K562 (cell line): ENCODE measurements around the gene OR4D9. TPM values are rescaled to one million over a fixed set of nuclear protein-coding genes. Genes with fewer than 3 reads are reported as not detected.
"Not testable (repeated sequence)": the region's sequence is repeated elsewhere in the genome, so short reads cannot be mapped to it uniquely, and the experiment has no call there.

Experiments used
- BRD4 ChIP-seq: fragments of 200-600 bp; sonication (generic); IDR thresholded peaks from 2 replicates; pipeline ENCODE4 v1.6.1; 2017; ENCODE audit warnings: inconsistent platforms
- CSDE1 ChIP-seq, 2 experiments: fragments of 450-650 bp; IDR thresholded peaks; 2 replicates each; pipeline ENCODE4 v1.6.1; 2016; ENCODE audit warnings: mild to moderate bottlenecking in 1 of 2
- DNMT1 ChIP-seq: fragments of 450-650 bp; IDR thresholded peaks from 2 replicates; pipeline ENCODE4 v1.6.1; 2016; ENCODE audit warnings: antibody characterized with exemption, mild to moderate bottlenecking
- ELF1 ChIP-seq: fragments of 200-800 bp; sonication (Bioruptor generic); IDR thresholded peaks from 2 replicates; pipeline ENCODE4 v1.6.1; 2016; ENCODE audit warnings: missing genetic modification characterization, missing compliant biosample characterization
- ERF ChIP-seq: fragments of 450-650 bp; formaldehyde crosslinking; IDR thresholded peaks from 2 replicates; pipeline ENCODE4 v1.4.0; 2020; ENCODE audit warnings: mild to moderate bottlenecking, mixed read lengths
- ETV1 ChIP-seq: fragments of 450-650 bp; conservative IDR thresholded peaks from 2 replicates; pipeline ENCODE4 v1.6.1; 2016; ENCODE audit warnings: missing genetic modification characterization, control low read depth, low read depth, missing compliant biosample characterization
- NCOA1 ChIP-seq: fragments of 450-650 bp; IDR thresholded peaks from 2 replicates; pipeline ENCODE4 v1.6.1; 2016; ENCODE audit warnings: low read depth
- NCOA4 ChIP-seq: fragments of 450-650 bp; IDR thresholded peaks from 2 replicates; pipeline ENCODE4 v1.6.1; 2018; ENCODE audit warnings: mild to moderate bottlenecking; ENCODE audit not compliant: partially characterized antibody
- NCOR1 ChIP-seq: fragments of 450-650 bp; IDR thresholded peaks from 2 replicates; pipeline ENCODE4 v1.6.1; 2016; ENCODE audit warnings: mild to moderate bottlenecking, moderate library complexity
- NR2C2 ChIP-seq, 2 experiments: fragments of 200-800 bp in 1 of 2; sonication (Bioruptor generic) in 1 of 2; sonication (generic) in 1 of 2; formaldehyde crosslinking in 1 of 2; IDR thresholded peaks; 2 replicates each; pipeline versions ENCODE4 v1.6.1 to v1.8.0; 2016 to 2022; ENCODE audit warnings: mild to moderate bottlenecking in 1 of 2, missing compliant biosample characterization in 1 of 2, missing genetic modification characterization in 1 of 2, missing genetic modification reagents in 1 of 2
- SMARCA4 ChIP-seq: fragments of 450-650 bp; IDR thresholded peaks from 2 replicates; pipeline ENCODE4 v1.6.1; 2016
- ZEB2 ChIP-seq: fragments of 450-650 bp; IDR thresholded peaks from 2 replicates; pipeline ENCODE4 v1.6.1; 2016
- ZKSCAN8 ChIP-seq: fragments of 200-800 bp; sonication (Bioruptor generic); IDR thresholded peaks from 2 replicates; pipeline ENCODE4 v1.6.1; 2016; ENCODE audit warnings: missing genetic modification characterization, missing compliant biosample characterization
- ZNF589 ChIP-seq: fragments of 200-800 bp; sonication (Bioruptor generic); IDR thresholded peaks from 2 replicates; pipeline ENCODE4 v1.6.1; 2016; ENCODE audit warnings: low read depth, missing genetic modification characterization, missing compliant biosample characterization
- polyA plus RNA-seq, 8 experiments: library from polyadenylated mRNA; depleted of rRNA in 4 of 8; stranded (reverse) in 5 of 8; unstranded in 3 of 8; fragments of >200 nt; fragmentation: Nextera tagmentation in 2 of 8; fragmentation: Illumina TruSeq in 1 of 8; extraction: Ambion mirVana in 2 of 8; extraction: Trizol in 1 of 8; gene quantifications; 2 replicates each; pipeline versions ENCODE4 v1.2.1 to v1.2.3, GENCODE V29; 2011 to 2014; ENCODE audit warnings: inconsistent platforms in 1 of 8, missing spikeins in 1 of 8
- total RNA-seq, 7 experiments: library from RNA; depleted of rRNA in 6 of 7; stranded (reverse); fragments of >200 nt in 6 of 7; fragmentation: Illumina TruSeq in 2 of 7; extraction: Trizol in 2 of 7; gene quantifications; 2 replicates each; pipeline versions ENCODE4 v1.2.1 to v1.2.3, GENCODE V29; 2011 to 2021; ENCODE audit warnings: low replicate concordance in 1 of 7
- TF ChIP-seq, protein P1 (sequence below), 2 experiments: IDR thresholded peaks in 1 of 2; conservative IDR thresholded peaks in 1 of 2; 2 replicates each; pipeline ENCODE4 v1.6.1; 2016; ENCODE audit warnings: low read depth in 2 of 2, mild to moderate bottlenecking in 1 of 2, missing compliant biosample characterization in 1 of 2, missing genetic modification characterization in 1 of 2, moderate library complexity in 1 of 2
- TF ChIP-seq, protein P2 (sequence below): fragments of 450-650 bp; IDR thresholded peaks from 2 replicates; pipeline ENCODE4 v1.6.1; 2016

OR4D9 gene
- total and polyA plus RNA-seq, 9 of the 15 experiments (the other 6 are each of a cell fraction or from before 2014, with no cell fraction given) = not detected

GRCh38 chr11:59547605-59548308 is 36.4 kb downstream of the OR4D9 start (continued):
- TF ChIP-seq ETV1 (peak; percentile 68), ZKSCAN8 (CRISPR knock-in tag) (0 out of 2 replicates have a peak, but pooled peaks have one; percentile 72), ELF1 (tag) (peak; percentile 63; the same call in 1 of the 2 replicates), ZNF589 (CRISPR knock-in tag) (peak; percentile 89), CSDE1 (IDR thresholded peaks at IDR 0.05) (0 out of 4 replicates have a peak, but pooled peaks of 1 of the 2 experiments have one; percentile 29), BRD4 (0 out of 2 replicates have a peak, but pooled peaks have one; percentile 5), NCOA1 (peak; percentile 21; the same call in 1 of the 2 replicates), NCOA4 (peak; percentile 70), NR2C2 (CRISPR knock-in tag; IDR thresholded peaks at IDR 0.05) (peak; percentile 42; the same call in 1 of the 2 replicates), NR2C2 (tag; IDR thresholded peaks at IDR 0.05) (peak; percentile 82), DNMT1 (peak; percentile 75; the same call in 1 of the 2 replicates), ZEB2 (peak; percentile 72; the same call in 1 of the 2 replicates), NCOR1 (peak; percentile 74), ERF (CRISPR knock-in tag) (peak; percentile 79; the same call in 1 of the 2 replicates), SMARCA4 (peak; percentile 59)
- TF ChIP-seq, protein P1, sequence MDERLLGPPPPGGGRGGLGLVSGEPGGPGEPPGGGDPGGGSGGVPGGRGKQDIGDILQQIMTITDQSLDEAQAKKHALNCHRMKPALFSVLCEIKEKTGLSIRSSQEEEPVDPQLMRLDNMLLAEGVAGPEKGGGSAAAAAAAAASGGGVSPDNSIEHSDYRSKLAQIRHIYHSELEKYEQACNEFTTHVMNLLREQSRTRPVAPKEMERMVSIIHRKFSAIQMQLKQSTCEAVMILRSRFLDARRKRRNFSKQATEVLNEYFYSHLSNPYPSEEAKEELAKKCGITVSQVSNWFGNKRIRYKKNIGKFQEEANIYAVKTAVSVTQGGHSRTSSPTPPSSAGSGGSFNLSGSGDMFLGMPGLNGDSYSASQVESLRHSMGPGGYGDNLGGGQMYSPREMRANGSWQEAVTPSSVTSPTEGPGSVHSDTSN (CRISPR knock-in tag; IDR thresholded peaks at IDR 0.05; ENCODE audit: low read depth) = not testable (repeated sequence)
- TF ChIP-seq, protein P1 (tag; conservative IDR thresholded peaks at IDR 0.05; ENCODE audit: low read depth) = 0 out of 2 replicates have a peak, but pooled peaks have one; percentile 22
- TF ChIP-seq, protein P2, sequence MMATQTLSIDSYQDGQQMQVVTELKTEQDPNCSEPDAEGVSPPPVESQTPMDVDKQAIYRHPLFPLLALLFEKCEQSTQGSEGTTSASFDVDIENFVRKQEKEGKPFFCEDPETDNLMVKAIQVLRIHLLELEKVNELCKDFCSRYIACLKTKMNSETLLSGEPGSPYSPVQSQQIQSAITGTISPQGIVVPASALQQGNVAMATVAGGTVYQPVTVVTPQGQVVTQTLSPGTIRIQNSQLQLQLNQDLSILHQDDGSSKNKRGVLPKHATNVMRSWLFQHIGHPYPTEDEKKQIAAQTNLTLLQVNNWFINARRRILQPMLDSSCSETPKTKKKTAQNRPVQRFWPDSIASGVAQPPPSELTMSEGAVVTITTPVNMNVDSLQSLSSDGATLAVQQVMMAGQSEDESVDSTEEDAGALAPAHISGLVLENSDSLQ = peak; percentile 85
- TF ChIP-seq, all 486 proteins: peak for 153; not testable (repeated sequence) for 333
